Mesendoderm (in vitro differentiated cells): ENCODE measurements around the gene RNF220.

Experiments
- DNase-seq: peaks from one replicate; pipeline ENCODE4 v3.0.0; 2013
- H2AK5ac ChIP-seq: 2 replicates; pipeline ENCODE4 v1.6.1; 2013; ENCODE audit warnings: low read length, inconsistent platforms
- H2BK120ac ChIP-seq: 2 replicates; pipeline ENCODE4 v1.6.1; 2013; ENCODE audit warnings: low read depth, mild to moderate bottlenecking, low read length, moderate library complexity, mixed read lengths
- H2BK15ac ChIP-seq: replicated peaks from 2 replicates; pipeline ENCODE4 v1.6.1; 2013; ENCODE audit warnings: low read depth, mild to moderate bottlenecking, moderate library complexity
- H2BK5ac ChIP-seq: 2 replicates; pipeline ENCODE4 v1.6.1; 2013; ENCODE audit warnings: low read length, inconsistent platforms
- H3K18ac ChIP-seq: 2 replicates; pipeline ENCODE4 v1.6.1; 2013; ENCODE audit warnings: mild to moderate bottlenecking, low read length, mixed read lengths
- H3K23ac ChIP-seq: one replicate; pipeline ENCODE4 v1.6.1; 2013; ENCODE audit warnings: low read length
- H3K27ac ChIP-seq: 2 replicates; pipeline ENCODE4 v1.5.1; 2013; ENCODE audit warnings: low read depth, mild to moderate bottlenecking, inconsistent platforms, low read length, moderate library complexity
- H3K27me3 ChIP-seq: 2 replicates; pipeline ENCODE4 v1.6.1; 2013; ENCODE audit warnings: low read length, control low read depth, mild to moderate bottlenecking, inconsistent platforms; ENCODE audit not compliant: insufficient read depth, poor library complexity
- H3K36me3 ChIP-seq: 2 replicates; pipeline ENCODE4 v1.6.1; 2013; ENCODE audit warnings: low read length, inconsistent platforms; ENCODE audit not compliant: control insufficient read depth, insufficient read depth
- H3K4ac ChIP-seq: one replicate; pipeline ENCODE4 v1.6.1; 2013; ENCODE audit warnings: low read depth, mild to moderate bottlenecking, low read length, moderate library complexity
- H3K4me1 ChIP-seq: 2 replicates; pipeline ENCODE4 v1.6.1; 2013; ENCODE audit warnings: low read depth, low read length, inconsistent platforms; ENCODE audit not compliant: control insufficient read depth
- H3K4me2 ChIP-seq: 2 replicates; pipeline ENCODE4 v1.6.1; 2013; ENCODE audit warnings: low read length
- H3K4me3 ChIP-seq: 2 replicates; pipeline ENCODE4 v1.5.1; 2013; ENCODE audit warnings: mild to moderate bottlenecking, low read length
- H3K56ac ChIP-seq: one replicate; pipeline ENCODE4 v1.6.1; 2013; ENCODE audit warnings: low read length
- H3K79me1 ChIP-seq: 2 replicates; pipeline ENCODE4 v1.6.1; 2013; ENCODE audit warnings: low read length, inconsistent platforms
- H3K79me2 ChIP-seq: 2 replicates; pipeline ENCODE4 v1.6.1; 2013; ENCODE audit warnings: mild to moderate bottlenecking, low read length; ENCODE audit not compliant: control insufficient read depth, insufficient read depth
- H3K9ac ChIP-seq: 2 replicates; pipeline ENCODE4 v1.6.1; 2013; ENCODE audit warnings: low read length, inconsistent platforms
- H4K5ac ChIP-seq: one replicate; pipeline ENCODE4 v1.6.1; 2013; ENCODE audit warnings: low read length
- H4K8ac ChIP-seq: one replicate; pipeline ENCODE4 v1.6.1; 2013; ENCODE audit warnings: low read depth, mild to moderate bottlenecking, control low read depth, low read length, moderate library complexity
- WGBS: extraction: QIAGEN DNeasy Blood & Tissue Kit; methylation state at CpG from one replicate; pipeline ENCODE4 v1.1.7; 2013; ENCODE audit warnings: low lambda C conversion rate, missing lambda C conversion rate; ENCODE audit not compliant: insufficient coverage; ENCODE audit errors: extremely low coverage; 5-methylcytosine and 5-hydroxymethylcytosine counted together

The RNF220 gene

DNA sequence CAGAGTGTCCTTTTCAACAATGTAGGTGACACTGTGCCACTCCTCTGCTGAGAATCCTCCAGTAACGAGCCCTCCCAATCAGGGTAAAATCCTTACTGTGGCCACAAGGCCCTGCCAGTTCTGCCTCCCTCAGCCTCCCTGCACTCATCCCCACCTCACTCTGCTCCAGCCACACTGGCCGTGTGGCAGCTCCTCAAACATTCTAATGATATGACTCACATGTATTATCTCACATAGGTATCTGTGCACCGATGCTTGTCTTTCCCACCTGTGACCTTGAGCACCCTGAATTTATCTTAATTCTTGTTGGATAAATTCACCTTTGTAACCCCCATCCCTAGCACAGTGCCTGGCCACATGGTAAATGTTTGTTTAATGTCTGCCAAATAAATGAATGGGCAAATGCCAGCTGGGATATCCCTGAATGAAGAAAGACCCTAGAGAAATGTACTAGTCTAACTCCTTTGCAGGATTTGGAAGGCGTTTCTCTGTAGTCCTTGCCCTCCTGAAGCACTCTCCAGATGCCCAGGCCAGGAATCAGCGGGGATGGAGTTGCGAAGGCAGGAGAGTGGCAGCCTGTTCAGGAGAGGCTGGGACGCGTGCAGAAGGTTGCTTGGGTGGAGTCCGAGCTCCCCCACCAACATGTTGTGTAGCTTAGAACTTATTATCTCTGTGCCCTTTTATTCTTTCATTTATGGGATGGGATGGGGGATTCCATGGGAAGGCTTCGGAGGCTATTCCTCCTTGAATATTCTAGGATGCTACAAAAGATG, 163.3 kb downstream of the RNF220 start:
- no peak overlapping the region for H3K23ac ChIP-seq
- no peak overlapping the region for H2BK5ac ChIP-seq
- no peak overlapping the region for H3K4me2 ChIP-seq
- no peak overlapping the region for H3K4me3 ChIP-seq
- no peak overlapping the region for H3K9ac ChIP-seq
- no peak overlapping the region for H2BK120ac ChIP-seq
- H4K5ac ChIP-seq, result no peak overlapping the region
- H3K4ac ChIP-seq, result no peak overlapping the region
- H3K79me2 ChIP-seq, result no peaks in the 10 kb centered on the region
- no CpG with 5 or more reads among the region's 10 CpGs for WGBS
- H3K4me1 ChIP-seq, result peaks cover 4% of the 10 kb centered on the region
- DNase-seq, result peak; percentile 39
- H3K27ac ChIP-seq, result no peak overlapping the region
- no peaks in the 10 kb centered on the region for H3K27me3 ChIP-seq
- H3K56ac ChIP-seq, result no peak overlapping the region
- no peak overlapping the region for H4K8ac ChIP-seq
- no peaks in the 10 kb centered on the region for H3K79me1 ChIP-seq
- H2AK5ac ChIP-seq, result no peak overlapping the region
- H3K36me3 ChIP-seq, result no peaks in the 10 kb centered on the region
- H2BK15ac ChIP-seq, result no peak overlapping the region
- no peak overlapping the region for H3K18ac ChIP-seq

DNA sequence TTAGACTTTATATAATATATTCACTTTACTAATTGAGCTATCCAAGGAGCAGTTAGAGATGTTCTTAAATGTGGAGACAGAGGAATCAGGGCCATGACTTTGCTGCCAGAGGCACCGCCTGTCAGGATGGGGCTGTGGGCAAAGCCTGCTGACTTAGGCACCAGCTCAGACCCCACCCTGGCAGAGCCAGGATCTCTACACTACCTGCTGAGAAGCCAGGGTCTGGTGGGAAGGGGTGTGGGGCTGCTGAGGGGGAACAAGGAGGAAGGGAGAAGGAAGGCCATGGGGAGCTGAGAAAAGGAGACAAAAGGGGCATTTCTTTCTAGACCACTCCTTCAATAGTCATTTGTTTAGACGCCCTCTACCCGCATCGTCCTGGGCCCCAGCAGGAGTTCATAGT, 164.4 kb downstream of the RNF220 start:
- Histone ChIP-seq H3K56ac (no peak overlapping the region), H2BK15ac (no peak overlapping the region), H3K36me3 (no peaks in the 10 kb centered on the region), H2AK5ac (no peak overlapping the region), H3K79me2 (no peaks in the 10 kb centered on the region), H3K4me3 (no peak overlapping the region), H2BK5ac (no peak overlapping the region), H3K79me1 (no peaks in the 10 kb centered on the region), H3K9ac (no peak overlapping the region), H2BK120ac (no peak overlapping the region), H3K23ac (no peak overlapping the region), H3K4me1 (peaks cover 4% of the 10 kb centered on the region), H3K4me2 (no peak overlapping the region), H3K27me3 (no peaks in the 10 kb centered on the region), H3K27ac (no peak overlapping the region), H3K4ac (no peak overlapping the region), H4K8ac (no peak overlapping the region), H3K18ac (no peak overlapping the region), H4K5ac (no peak overlapping the region)
- no peak for DNase-seq
- WGBS, result no CpG with 5 or more reads among the region's 4 CpGs

DNA sequence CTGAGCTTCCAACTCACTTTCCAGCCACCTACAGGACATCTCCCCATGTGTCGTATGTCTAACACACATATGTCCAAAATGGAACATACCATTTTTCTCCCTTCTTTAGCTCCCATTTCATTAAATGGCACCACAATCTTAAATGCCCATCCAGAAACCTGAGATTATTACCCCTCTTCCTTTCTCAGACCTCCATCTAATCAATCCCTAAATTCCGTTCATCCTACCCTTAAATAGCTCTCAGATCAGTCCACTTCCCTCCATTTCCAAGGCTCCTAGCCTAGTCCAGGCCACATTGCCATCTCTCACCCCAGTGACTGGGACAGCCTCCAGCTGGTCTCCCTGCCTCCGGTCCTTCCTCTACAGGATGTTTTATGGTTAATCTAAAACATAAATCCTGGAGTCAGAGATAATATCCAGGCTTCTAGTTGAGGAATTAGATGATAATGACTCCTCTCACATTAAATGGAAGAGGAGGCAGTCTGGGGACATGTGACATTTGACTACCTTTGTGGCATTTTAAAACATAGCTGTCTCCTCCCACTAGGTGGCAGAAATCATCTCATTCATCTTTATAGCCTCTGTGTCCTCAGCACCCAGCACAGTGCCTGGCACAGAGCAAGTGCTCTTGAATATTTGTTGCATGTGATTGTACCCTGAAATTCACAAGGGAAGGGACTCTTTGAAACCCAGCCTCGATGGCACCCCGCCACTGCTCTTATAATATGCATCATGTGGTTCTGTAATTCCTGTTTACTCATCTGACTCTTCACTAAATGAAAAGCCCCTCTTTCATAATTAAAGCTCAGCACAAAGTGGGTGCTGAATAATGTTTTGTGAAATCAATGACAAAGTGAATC, 166.9 kb downstream of the RNF220 start:
- no peak overlapping the region for H4K8ac ChIP-seq
- peaks cover 4% of the 10 kb centered on the region for H3K4me1 ChIP-seq
- H3K4me2 ChIP-seq, result no peak overlapping the region
- H4K5ac ChIP-seq, result no peak overlapping the region
- no peak overlapping the region for H2AK5ac ChIP-seq
- no peak overlapping the region for H3K18ac ChIP-seq
- no peaks in the 10 kb centered on the region for H3K79me1 ChIP-seq
- no peak for DNase-seq
- WGBS, result 100% methylated on average over 1 of the region's 5 CpGs
- no peaks in the 10 kb centered on the region for H3K27me3 ChIP-seq
- no peak overlapping the region for H3K9ac ChIP-seq
- H3K4me3 ChIP-seq, result no peak overlapping the region
- no peak overlapping the region for H3K4ac ChIP-seq
- H2BK120ac ChIP-seq, result no peak overlapping the region
- no peaks in the 10 kb centered on the region for H3K79me2 ChIP-seq
- H2BK15ac ChIP-seq, result no peak overlapping the region
- no peak overlapping the region for H2BK5ac ChIP-seq
- no peak overlapping the region for H3K56ac ChIP-seq
- H3K36me3 ChIP-seq, result no peaks in the 10 kb centered on the region
- H3K23ac ChIP-seq, result no peak overlapping the region
- H3K27ac ChIP-seq, result no peak overlapping the region

DNA sequence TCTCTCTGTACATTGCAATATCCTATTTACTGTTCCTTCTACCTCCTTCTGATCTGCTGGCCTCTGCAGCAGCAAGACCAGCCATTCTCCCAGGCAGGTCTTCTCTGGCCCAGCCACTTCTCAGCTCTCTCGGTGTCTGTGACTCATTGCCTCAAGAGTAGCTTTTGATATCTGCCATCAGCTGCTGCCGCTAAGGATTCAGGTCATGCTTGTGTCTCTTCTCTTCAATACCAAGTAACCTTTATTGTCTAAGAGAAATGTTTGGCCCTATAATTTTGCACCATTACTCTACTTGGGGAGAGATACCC, 167.5 kb downstream of the RNF220 start:
- H4K8ac ChIP-seq, result no peak overlapping the region
- no peak overlapping the region for H2BK120ac ChIP-seq
- H3K27ac ChIP-seq, result no peak overlapping the region
- H3K23ac ChIP-seq, result no peak overlapping the region
- no peak overlapping the region for H3K4me2 ChIP-seq
- H3K4me1 ChIP-seq, result peaks cover 4% of the 10 kb centered on the region
- no peak overlapping the region for H2BK5ac ChIP-seq
- no peak overlapping the region for H3K18ac ChIP-seq
- H3K4ac ChIP-seq, result no peak overlapping the region
- H3K36me3 ChIP-seq, result no peaks in the 10 kb centered on the region
- no peak overlapping the region for H2BK15ac ChIP-seq
- no peak overlapping the region for H3K56ac ChIP-seq
- no CpG with 5 or more reads among the region's 2 CpGs for WGBS
- no peak overlapping the region for H3K9ac ChIP-seq
- H3K79me1 ChIP-seq, result no peaks in the 10 kb centered on the region
- no peaks in the 10 kb centered on the region for H3K79me2 ChIP-seq
- no peaks in the 10 kb centered on the region for H3K27me3 ChIP-seq
- no peak overlapping the region for H3K4me3 ChIP-seq
- H2AK5ac ChIP-seq, result no peak overlapping the region
- no peak for DNase-seq
- no peak overlapping the region for H4K5ac ChIP-seq

DNA sequence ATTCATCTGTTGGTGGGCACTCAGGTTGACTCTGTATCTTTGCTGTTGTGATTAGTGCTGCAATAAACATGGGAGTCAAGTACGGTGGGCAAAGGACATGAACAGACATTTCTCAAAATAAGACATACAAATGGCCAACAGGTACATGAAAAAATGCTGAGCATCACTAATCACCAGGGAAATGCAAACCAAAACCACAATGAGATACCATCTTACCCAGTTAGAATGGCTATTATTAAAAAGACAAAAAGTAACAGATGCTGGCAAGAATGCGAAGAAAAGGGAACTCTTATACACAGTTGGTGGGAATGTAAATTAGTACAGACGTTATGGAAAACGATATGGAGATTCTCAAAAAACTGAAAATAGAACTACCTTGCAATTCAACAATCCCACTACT, 170.3 kb downstream of the RNF220 start:
- no peak overlapping the region for H3K27ac ChIP-seq
- no peak overlapping the region for H3K56ac ChIP-seq
- H2AK5ac ChIP-seq, result no peak overlapping the region
- H3K79me2 ChIP-seq, result no peaks in the 10 kb centered on the region
- WGBS, result no CpG with 5 or more reads among the region's 4 CpGs
- H4K8ac ChIP-seq, result no peak overlapping the region
- no peak overlapping the region for H3K18ac ChIP-seq
- H3K79me1 ChIP-seq, result no peaks in the 10 kb centered on the region
- H4K5ac ChIP-seq, result no peak overlapping the region
- no peak overlapping the region for H2BK5ac ChIP-seq
- H3K27me3 ChIP-seq, result no peaks in the 10 kb centered on the region
- H3K4ac ChIP-seq, result no peak overlapping the region
- no peaks in the 10 kb centered on the region for H3K36me3 ChIP-seq
- no peak overlapping the region for H2BK15ac ChIP-seq
- no peak for DNase-seq
- no peak overlapping the region for H3K23ac ChIP-seq
- no peak overlapping the region for H3K4me2 ChIP-seq
- peaks cover 4% of the 10 kb centered on the region for H3K4me1 ChIP-seq
- no peak overlapping the region for H3K4me3 ChIP-seq
- no peak overlapping the region for H3K9ac ChIP-seq
- H2BK120ac ChIP-seq, result no peak overlapping the region
